Left ventricle myocardium inferior (tissue), 1 donor: ENCODE measurements around the gene SEMA6C. TPM values are rescaled to one million over a fixed set of nuclear protein-coding genes. Genes with fewer than 3 reads are reported as not detected.

Experiments
- DNase-seq: peaks from one replicate; pipeline ENCODE4 v3.0.0-alpha.2; 2020
- H3K27ac ChIP-seq: fragments of 200-600 bp; replicated peaks from 2 replicates; pipeline ENCODE4 v1.8.0; 2021
- H3K27me3 ChIP-seq: fragments of 200-600 bp; 2 replicates; pipeline ENCODE4 v1.8.0; 2021; ENCODE audit warnings: low read depth
- H3K36me3 ChIP-seq: fragments of 200-600 bp; 2 replicates; pipeline ENCODE4 v1.8.0; 2021
- H3K4me1 ChIP-seq: fragments of 200-600 bp; 2 replicates; pipeline ENCODE4 v1.8.0; 2021
- H3K4me3 ChIP-seq: fragments of 200-600 bp; 2 replicates; pipeline ENCODE4 v1.8.0; 2021; ENCODE audit warnings: mild to moderate bottlenecking, moderate library complexity
- H3K9me3 ChIP-seq: fragments of 200-600 bp; replicated peaks from 2 replicates; pipeline ENCODE4 v1.8.0; 2021
- intact Hi-C: fragments of 100-400 bp; cut with micrococcal nuclease; formaldehyde crosslinking; loops from one replicate; pipeline ENCODE4 v1.11.0; 2022
- total RNA-seq: library from RNA; stranded (reverse); fragmentation: NEBNext Ultra II Directional; extraction: Animal tissue kit (Norgen Biotek cat#: 25700); gene quantifications from one replicate; pipeline ENCODE4 v1.2.1, GENCODE V29; 2021
- TF ChIP-seq, protein P1 (sequence below): fragments of 200-600 bp; IDR thresholded peaks from 2 replicates; pipeline ENCODE4 v1.8.0; 2021; ENCODE audit warnings: antibody characterized with exemption, mild to moderate bottlenecking, borderline replicate concordance
- donor health status: DM: no; HTN: yes; CAD: no; lungs with severe emphysema.

The SEMA6C gene
- total RNA-seq, 1 donor from 2014 or later = 77.7 TPM

DNA sequence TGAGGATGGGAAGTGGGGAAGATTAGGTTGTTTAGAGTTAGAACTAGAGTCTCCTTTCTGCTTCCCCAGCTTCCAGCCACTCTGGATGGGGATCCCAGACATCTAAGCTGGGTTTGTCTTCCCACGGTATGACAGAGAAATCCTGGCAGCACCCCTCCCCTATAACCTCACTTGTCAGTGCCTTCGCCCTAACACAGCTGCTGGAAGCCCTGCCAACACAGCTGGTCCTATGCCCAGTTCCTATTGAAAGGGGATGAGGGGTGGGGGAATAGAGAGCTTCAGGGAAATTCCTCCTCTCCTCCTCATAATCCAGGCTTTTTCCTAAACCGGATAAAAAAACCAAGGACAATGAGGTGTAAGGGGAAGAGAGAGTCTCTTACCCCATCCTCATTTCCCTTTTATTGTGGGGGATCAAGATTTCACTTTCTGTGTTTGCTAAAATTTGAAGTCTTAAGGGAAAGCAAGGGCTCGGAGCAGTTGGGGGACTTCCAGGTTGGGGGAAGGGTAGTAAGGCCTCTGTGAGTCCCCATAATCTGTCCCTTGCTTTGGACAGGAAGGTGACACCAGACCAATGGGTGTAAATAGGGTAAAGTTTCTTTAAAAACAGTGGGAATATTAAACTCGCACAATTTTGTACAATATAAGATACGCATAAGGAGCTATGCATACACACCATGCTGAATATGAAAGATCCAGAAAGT lies 28.8 kb upstream of the SEMA6C start:
- Histone ChIP-seq H3K36me3 (peaks cover 73% of the 10 kb centered on the region), H3K4me1 (peaks cover 15% of the 10 kb centered on the region), H3K27ac (no peak overlapping the region), H3K27me3 (no peaks in the 10 kb centered on the region), H3K9me3 (no peaks in the 10 kb centered on the region), H3K4me3 (no peak overlapping the region)
- DNase-seq = peak; percentile 40
- TF ChIP-seq, protein P1, sequence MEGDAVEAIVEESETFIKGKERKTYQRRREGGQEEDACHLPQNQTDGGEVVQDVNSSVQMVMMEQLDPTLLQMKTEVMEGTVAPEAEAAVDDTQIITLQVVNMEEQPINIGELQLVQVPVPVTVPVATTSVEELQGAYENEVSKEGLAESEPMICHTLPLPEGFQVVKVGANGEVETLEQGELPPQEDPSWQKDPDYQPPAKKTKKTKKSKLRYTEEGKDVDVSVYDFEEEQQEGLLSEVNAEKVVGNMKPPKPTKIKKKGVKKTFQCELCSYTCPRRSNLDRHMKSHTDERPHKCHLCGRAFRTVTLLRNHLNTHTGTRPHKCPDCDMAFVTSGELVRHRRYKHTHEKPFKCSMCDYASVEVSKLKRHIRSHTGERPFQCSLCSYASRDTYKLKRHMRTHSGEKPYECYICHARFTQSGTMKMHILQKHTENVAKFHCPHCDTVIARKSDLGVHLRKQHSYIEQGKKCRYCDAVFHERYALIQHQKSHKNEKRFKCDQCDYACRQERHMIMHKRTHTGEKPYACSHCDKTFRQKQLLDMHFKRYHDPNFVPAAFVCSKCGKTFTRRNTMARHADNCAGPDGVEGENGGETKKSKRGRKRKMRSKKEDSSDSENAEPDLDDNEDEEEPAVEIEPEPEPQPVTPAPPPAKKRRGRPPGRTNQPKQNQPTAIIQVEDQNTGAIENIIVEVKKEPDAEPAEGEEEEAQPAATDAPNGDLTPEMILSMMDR = no peak
- intact Hi-C loops = no loop called here

DNA sequence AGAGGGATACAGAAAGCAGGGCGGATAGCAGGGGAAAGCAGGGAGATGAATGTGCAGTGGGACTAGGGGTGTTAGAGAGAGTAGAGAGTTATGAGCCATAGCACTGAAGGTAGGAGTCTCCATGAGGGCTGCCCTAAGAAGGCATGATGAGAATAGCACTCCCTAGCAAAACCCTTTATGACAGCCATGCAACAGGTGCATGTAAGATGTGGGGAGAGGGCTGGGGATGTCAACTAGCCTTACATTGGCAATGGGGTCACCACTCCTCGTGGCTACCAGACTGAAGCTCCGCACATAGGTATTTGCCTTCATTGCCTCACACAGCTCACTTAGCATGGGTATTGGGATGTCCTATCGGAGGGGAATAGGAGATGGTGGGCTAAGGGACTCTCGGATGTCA lies 24.8 kb upstream of the SEMA6C start:
- Histone ChIP-seq H3K4me3 (no peak overlapping the region), H3K9me3 (no peaks in the 10 kb centered on the region), H3K27me3 (no peaks in the 10 kb centered on the region), H3K36me3 (peaks cover 61% of the 10 kb centered on the region), H3K27ac (no peak overlapping the region), H3K4me1 (peaks cover 28% of the 10 kb centered on the region)
- intact Hi-C loops = no loop called here
- DNase-seq = no peak
- TF ChIP-seq, protein P1 = no peak

DNA sequence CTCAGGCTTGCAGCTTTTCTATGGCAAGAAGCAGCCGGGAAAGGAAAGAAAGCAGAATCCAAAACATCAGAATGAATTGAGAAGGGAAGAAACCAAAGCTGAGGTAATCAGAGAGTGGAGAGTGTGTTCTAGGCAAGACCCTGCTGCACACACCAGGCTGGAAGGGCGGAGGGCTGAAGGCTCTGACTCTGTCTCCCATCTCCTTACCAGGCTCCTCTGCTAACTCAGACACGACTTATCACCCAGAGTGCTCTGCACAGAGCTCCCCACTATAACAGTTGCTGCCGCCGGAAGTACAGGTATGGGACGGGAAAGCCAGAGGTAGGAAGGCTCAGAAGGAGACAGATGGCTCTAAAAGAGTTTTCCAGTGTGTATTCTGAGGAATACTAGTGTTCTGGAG lies 20.7 kb upstream of the SEMA6C start:
- Histone ChIP-seq H3K9me3 (no peaks in the 10 kb centered on the region), H3K36me3 (peaks cover 39% of the 10 kb centered on the region), H3K27me3 (no peaks in the 10 kb centered on the region), H3K4me1 (peaks cover 47% of the 10 kb centered on the region), H3K27ac (no peak overlapping the region), H3K4me3 (peak overlapping the region; percentile 86)
- no peak for DNase-seq
- intact Hi-C loops = no loop called here
- TF ChIP-seq, protein P1 = no peak

DNA sequence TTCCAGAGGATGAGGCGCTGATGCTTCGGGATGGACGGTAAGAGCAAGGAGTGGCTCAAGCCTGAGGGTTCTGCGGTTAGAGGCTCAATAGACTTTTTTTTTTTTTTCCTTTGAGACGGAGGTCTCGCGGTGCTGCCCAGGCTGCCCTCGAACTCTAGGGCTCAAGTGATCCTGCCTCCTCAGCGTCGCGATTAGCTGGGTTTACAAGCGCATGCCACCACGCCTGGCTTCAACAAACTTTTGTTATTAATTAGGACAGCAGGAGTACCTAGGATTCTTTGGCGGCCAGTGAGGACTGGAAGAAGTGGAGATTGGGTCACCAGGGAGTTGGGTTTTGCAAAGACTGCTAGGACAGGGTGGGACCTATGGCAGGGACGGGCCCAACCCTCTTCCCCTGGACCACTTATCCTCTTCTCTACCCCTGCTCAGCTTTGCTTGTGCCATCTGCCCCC lies 20.1 kb upstream of the SEMA6C start:
- Histone ChIP-seq H3K9me3 (no peaks in the 10 kb centered on the region), H3K36me3 (peaks cover 45% of the 10 kb centered on the region), H3K27ac (peak overlapping the region; percentile 91), H3K27me3 (no peaks in the 10 kb centered on the region), H3K4me3 (peak overlapping the region; percentile 86), H3K4me1 (peaks cover 47% of the 10 kb centered on the region)
- intact Hi-C loops = no loop called here
- no peak for DNase-seq
- TF ChIP-seq, protein P1 = no peak

DNA sequence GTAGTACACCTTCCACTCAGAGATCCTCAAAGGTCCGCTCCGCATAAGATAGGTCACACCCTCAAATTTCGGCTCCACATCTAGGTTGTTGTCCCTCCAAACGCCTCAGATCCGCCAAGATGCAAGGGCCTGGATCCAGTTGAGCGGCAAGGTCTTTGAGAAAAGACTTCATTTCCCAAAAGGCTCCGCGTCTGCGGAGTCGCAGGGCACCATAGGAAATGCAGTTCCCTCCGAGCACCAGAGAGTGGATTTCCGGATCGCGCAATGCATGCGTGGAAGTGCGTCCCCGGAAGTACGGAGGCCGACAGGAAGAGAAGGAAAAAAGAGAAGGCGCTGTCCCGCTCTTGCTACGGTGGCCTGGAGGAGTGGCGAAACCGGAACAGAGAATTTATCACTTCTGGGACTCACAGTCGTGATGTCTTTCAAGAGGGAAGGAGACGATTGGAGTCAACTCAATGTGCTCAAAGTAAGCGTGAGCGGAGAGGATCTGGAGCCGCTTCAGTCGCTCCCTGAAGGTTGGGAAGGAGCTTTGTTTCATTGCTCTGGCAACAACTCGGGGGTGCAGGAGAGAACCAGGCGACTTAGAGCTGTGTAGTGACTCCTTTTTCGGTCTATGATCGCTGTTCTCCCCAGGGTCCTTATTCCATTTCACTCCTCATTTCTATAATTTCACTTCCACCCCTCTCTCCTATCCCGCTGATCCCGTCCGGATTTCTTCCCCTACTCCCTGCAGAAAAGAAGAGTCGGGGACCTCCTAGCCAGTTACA lies 19.5 kb upstream of the SEMA6C start, which contains the start of the genes LYSMD1 and SCNM1:
Gene LYSMD1 (minus strand): TSS at position 165 of the 767 bp plus-strand sequence. CDS start 644 bp downstream, outside the sequence.
Gene SCNM1 (plus strand): TSS at position 407 of the 767 bp plus-strand sequence. CDS start 9 bp downstream, at position 416.
- H3K27me3 ChIP-seq = no peaks in the 10 kb centered on the region
- peak within 1 kb of the TSS; percentile 91 for H3K27ac ChIP-seq
- peaks cover 47% of the 10 kb centered on the region for H3K36me3 ChIP-seq
- H3K4me1 ChIP-seq = peaks cover 47% of the 10 kb centered on the region
- intact Hi-C loops = no loop called here
- H3K9me3 ChIP-seq = no peaks in the 10 kb centered on the region
- TF ChIP-seq, protein P1 = peak; percentile 30
- peak within 1 kb of the TSS; percentile 86 for H3K4me3 ChIP-seq
- DNase-seq = peak; percentile 95
